Measurements from ENCODE around the gene NPAS3. TPM values are rescaled to one million over a fixed set of nuclear protein-coding genes. Genes with fewer than 3 reads are reported as not detected.

The NPAS3 gene
- polyA plus RNA-seq, 2 of the 4 experiments (the other 2 are of a cell fraction): not detected

DNA sequence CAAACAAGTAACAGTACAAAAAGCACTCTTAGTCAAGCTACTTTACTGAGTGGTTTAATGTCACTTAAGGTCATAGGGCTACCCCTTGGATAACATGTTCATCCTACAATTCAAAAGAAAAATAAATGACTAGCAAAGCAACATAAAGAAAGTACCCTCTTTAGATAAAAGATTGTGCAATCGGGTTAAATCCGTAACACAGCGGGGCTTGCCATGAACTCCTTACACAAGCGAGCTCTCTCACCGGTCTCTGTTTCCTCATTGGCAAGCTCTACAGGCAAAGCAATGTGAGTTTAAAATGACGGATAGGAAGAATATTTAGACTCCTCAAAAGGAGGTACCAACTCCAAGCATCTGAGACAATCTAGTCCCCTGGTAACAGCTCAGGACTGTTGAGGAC is 871.6 kb downstream of the NPAS3 start:
- CTCF ChIA-PET: interaction anchor here (1.0 kb wide), 1 partner anchor 415 kb away, joined by 3 read pairs; no protein-coding TSS in a partner anchor
- WGBS (ENCODE audit: missing lambda C conversion rate): 64% methylated on average over 6 of the region's 6 CpGs
- no peak for TF ChIP-seq TP53 (CRISPR knock-in tag; IDR thresholded peaks at IDR 0.05)
- no peak for TF ChIP-seq RCOR1 (IDR thresholded peaks at IDR 0.05; ENCODE audit: low read depth, low read length)
- TF ChIP-seq POLR2AphosphoS2 (conservative IDR thresholded peaks at IDR 0.05; ENCODE audit: low read length): no peak
- no peak for TF ChIP-seq NFE2L2 (conservative IDR thresholded peaks at IDR 0.05; ENCODE audit: low read length)
- no peak for TF ChIP-seq KDM5A (IDR thresholded peaks at IDR 0.05)
- TF ChIP-seq CBX2 (IDR thresholded peaks at IDR 0.05; ENCODE audit: borderline replicate concordance, low read depth): no peak
- TF ChIP-seq RFX5 (IDR thresholded peaks at IDR 0.05): no peak
- TF ChIP-seq GATA3 (IDR thresholded peaks at IDR 0.05; ENCODE audit: borderline replicate concordance): no peak
- TF ChIP-seq ZC3H11A (IDR thresholded peaks at IDR 0.05): no peak
- no peak for TF ChIP-seq BHLHE40 (IDR thresholded peaks at IDR 0.05; ENCODE audit: low read depth, low read length)
- no peak for TF ChIP-seq EHMT2 (IDR thresholded peaks at IDR 0.05; ENCODE audit: low read depth)
- no peak for TF ChIP-seq PHF8 (IDR thresholded peaks at IDR 0.05; ENCODE audit: borderline replicate concordance, low read depth)
- TF ChIP-seq, protein P1, sequence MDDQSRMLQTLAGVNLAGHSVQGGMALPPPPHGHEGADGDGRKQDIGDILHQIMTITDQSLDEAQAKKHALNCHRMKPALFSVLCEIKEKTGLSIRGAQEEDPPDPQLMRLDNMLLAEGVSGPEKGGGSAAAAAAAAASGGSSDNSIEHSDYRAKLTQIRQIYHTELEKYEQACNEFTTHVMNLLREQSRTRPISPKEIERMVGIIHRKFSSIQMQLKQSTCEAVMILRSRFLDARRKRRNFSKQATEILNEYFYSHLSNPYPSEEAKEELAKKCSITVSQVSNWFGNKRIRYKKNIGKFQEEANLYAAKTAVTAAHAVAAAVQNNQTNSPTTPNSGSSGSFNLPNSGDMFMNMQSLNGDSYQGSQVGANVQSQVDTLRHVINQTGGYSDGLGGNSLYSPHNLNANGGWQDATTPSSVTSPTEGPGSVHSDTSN (IDR thresholded peaks at IDR 0.05): no peak
- Histone ChIP-seq H3K4me3 (no peak overlapping the region), H3K4me1 (no peaks in the 10 kb centered on the region), H3K4me2 (no peak overlapping the region), H3K27ac (no peak overlapping the region), H3K9me3 (no peaks in the 10 kb centered on the region)
- FAIRE-seq (no peak), DNase-seq (ENCODE audit: low read depth in 1 of 2, low spot score in 1 of 2) (no peak), ATAC-seq (no peak)
- POLR2A ChIA-PET: no interaction called here

DNA sequence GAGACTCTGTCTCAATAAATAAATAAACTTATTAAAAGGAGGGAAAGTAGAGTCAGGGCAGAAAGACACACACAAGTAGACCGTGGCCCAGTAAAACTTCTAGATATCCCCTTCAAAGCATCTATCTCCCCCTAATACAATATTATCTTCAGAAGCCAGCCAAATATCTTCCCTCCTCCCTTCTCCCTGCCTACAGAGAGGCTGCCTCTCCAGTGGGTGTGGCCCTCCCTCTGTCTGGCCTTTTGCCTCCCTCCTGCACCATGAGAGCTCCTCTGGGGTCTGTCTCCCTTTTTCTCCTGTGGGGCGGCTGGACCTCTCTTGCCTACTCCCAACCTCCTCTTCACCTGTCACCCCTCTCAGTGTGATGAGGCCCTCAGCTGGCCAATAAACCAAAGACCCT is 873.0 kb downstream of the NPAS3 start:
- Histone ChIP-seq H3K4me3 (no peak overlapping the region), H3K27ac (no peak overlapping the region), H3K9me3 (no peaks in the 10 kb centered on the region), H3K4me1 (no peaks in the 10 kb centered on the region), H3K4me2 (no peak overlapping the region)
- ATAC-seq (no peak), DNase-seq (ENCODE audit: low read depth in 1 of 2, low spot score in 1 of 2) (no peak), FAIRE-seq (no peak)
- CTCF ChIA-PET: interaction anchor here (2.4 kb wide), 1 partner anchor 19 kb away, joined by 7 read pairs; no protein-coding TSS in a partner anchor
- WGBS (ENCODE audit: missing lambda C conversion rate): 63% methylated on average over 2 of the region's 2 CpGs
- TF ChIP-seq BHLHE40 (IDR thresholded peaks at IDR 0.05; ENCODE audit: low read depth, low read length) (no peak), ZNF302 (CRISPR knock-in tag; IDR thresholded peaks at IDR 0.05) (no peak), MAZ (IDR thresholded peaks at IDR 0.05; ENCODE audit: borderline replicate concordance, low read depth, low read length) (no peak), MAFK (IDR thresholded peaks at IDR 0.05; ENCODE audit: partially characterized antibody) (no peak), TFCP2L1 (CRISPR knock-in tag; IDR thresholded peaks at IDR 0.05) (no peak), SMC3 (IDR thresholded peaks at IDR 0.05) (no peak), ESRRA (IDR thresholded peaks at IDR 0.05; ENCODE audit: borderline replicate concordance, low read length) (no peak), KDM5A (IDR thresholded peaks at IDR 0.05) (no peak), RARB (CRISPR knock-in tag; IDR thresholded peaks at IDR 0.05) (no peak), JUN (IDR thresholded peaks at IDR 0.05) (no peak), TP53 (CRISPR knock-in tag; IDR thresholded peaks at IDR 0.05) (no peak), EP300 (IDR thresholded peaks at IDR 0.05) (no peak), ZC3H11A (IDR thresholded peaks at IDR 0.05) (no peak), CBX8 (IDR thresholded peaks at IDR 0.05) (no peak)
- TF ChIP-seq, protein P2, sequence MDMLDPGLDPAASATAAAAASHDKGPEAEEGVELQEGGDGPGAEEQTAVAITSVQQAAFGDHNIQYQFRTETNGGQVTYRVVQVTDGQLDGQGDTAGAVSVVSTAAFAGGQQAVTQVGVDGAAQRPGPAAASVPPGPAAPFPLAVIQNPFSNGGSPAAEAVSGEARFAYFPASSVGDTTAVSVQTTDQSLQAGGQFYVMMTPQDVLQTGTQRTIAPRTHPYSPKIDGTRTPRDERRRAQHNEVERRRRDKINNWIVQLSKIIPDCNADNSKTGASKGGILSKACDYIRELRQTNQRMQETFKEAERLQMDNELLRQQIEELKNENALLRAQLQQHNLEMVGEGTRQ (IDR thresholded peaks at IDR 0.05): no peak
- TF ChIP-seq, protein P3, sequence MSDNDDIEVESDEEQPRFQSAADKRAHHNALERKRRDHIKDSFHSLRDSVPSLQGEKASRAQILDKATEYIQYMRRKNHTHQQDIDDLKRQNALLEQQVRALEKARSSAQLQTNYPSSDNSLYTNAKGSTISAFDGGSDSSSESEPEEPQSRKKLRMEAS (IDR thresholded peaks at IDR 0.05): no peak
- TF ChIP-seq, protein P4, sequence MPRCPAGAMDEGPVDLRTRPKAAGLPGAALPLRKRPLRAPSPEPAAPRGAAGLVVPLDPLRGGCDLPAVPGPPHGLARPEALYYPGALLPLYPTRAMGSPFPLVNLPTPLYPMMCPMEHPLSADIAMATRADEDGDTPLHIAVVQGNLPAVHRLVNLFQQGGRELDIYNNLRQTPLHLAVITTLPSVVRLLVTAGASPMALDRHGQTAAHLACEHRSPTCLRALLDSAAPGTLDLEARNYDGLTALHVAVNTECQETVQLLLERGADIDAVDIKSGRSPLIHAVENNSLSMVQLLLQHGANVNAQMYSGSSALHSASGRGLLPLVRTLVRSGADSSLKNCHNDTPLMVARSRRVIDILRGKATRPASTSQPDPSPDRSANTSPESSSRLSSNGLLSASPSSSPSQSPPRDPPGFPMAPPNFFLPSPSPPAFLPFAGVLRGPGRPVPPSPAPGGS (IDR thresholded peaks at IDR 0.05): no peak
- TF ChIP-seq, protein P5, sequence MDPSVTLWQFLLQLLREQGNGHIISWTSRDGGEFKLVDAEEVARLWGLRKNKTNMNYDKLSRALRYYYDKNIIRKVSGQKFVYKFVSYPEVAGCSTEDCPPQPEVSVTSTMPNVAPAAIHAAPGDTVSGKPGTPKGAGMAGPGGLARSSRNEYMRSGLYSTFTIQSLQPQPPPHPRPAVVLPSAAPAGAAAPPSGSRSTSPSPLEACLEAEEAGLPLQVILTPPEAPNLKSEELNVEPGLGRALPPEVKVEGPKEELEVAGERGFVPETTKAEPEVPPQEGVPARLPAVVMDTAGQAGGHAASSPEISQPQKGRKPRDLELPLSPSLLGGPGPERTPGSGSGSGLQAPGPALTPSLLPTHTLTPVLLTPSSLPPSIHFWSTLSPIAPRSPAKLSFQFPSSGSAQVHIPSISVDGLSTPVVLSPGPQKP (IDR thresholded peaks at IDR 0.05; ENCODE audit: low read depth, low read length): no peak
- TF ChIP-seq, protein P6, sequence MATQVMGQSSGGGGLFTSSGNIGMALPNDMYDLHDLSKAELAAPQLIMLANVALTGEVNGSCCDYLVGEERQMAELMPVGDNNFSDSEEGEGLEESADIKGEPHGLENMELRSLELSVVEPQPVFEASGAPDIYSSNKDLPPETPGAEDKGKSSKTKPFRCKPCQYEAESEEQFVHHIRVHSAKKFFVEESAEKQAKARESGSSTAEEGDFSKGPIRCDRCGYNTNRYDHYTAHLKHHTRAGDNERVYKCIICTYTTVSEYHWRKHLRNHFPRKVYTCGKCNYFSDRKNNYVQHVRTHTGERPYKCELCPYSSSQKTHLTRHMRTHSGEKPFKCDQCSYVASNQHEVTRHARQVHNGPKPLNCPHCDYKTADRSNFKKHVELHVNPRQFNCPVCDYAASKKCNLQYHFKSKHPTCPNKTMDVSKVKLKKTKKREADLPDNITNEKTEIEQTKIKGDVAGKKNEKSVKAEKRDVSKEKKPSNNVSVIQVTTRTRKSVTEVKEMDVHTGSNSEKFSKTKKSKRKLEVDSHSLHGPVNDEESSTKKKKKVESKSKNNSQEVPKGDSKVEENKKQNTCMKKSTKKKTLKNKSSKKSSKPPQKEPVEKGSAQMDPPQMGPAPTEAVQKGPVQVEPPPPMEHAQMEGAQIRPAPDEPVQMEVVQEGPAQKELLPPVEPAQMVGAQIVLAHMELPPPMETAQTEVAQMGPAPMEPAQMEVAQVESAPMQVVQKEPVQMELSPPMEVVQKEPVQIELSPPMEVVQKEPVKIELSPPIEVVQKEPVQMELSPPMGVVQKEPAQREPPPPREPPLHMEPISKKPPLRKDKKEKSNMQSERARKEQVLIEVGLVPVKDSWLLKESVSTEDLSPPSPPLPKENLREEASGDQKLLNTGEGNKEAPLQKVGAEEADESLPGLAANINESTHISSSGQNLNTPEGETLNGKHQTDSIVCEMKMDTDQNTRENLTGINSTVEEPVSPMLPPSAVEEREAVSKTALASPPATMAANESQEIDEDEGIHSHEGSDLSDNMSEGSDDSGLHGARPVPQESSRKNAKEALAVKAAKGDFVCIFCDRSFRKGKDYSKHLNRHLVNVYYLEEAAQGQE (IDR thresholded peaks at IDR 0.05): no peak
- TF ChIP-seq, protein P7, sequence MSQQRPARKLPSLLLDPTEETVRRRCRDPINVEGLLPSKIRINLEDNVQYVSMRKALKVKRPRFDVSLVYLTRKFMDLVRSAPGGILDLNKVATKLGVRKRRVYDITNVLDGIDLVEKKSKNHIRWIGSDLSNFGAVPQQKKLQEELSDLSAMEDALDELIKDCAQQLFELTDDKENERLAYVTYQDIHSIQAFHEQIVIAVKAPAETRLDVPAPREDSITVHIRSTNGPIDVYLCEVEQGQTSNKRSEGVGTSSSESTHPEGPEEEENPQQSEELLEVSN (IDR thresholded peaks at IDR 0.05; ENCODE audit: borderline replicate concordance, low read depth): no peak
- POLR2A ChIA-PET: no interaction called here

Measured in A549 (cell line).